H1 (cell line): ENCODE measurements around the gene SIPA1L3. TPM values are rescaled to one million over a fixed set of nuclear protein-coding genes. Genes with fewer than 3 reads are reported as not detected.

Experiments
- CTCF ChIA-PET: fragments of 300-600 bp; sonication (Branson Sonifier 250); formaldehyde crosslinking; loops from one replicate; lab custom pipeline; 2021; ENCODE audit not compliant: partially characterized antibody; lab: Charles Lee
- POLR2A ChIA-PET: fragments of 300-600 bp; sonication (Branson Sonifier 250); formaldehyde crosslinking; loops from one replicate; lab custom pipeline; 2021; ENCODE audit warnings: inconsistent platforms; ENCODE audit not compliant: partially characterized antibody; lab: Charles Lee
- DNase-seq, 2 experiments: peaks; one replicate each; pipeline versions ENCODE4 v3.0.0 to v3.0.0-alpha.2; 2010 to 2022; ENCODE audit warnings: low spot score in 2 of 2, low read depth in 1 of 2, mixed read lengths in 1 of 2
- FAIRE-seq: peaks from 2 replicates; lab custom pipeline; 2011; peaks lifted over from hg19 to GRCh38; lab: Jason Lieb, UNC
- H2AFZ ChIP-seq: 2 replicates; pipeline ENCODE4 v1.8.1; 2012; ENCODE audit warnings: low read length, inconsistent platforms
- H2AK5ac ChIP-seq: 2 replicates; pipeline ENCODE4 v1.6.1; 2013; ENCODE audit warnings: low read depth, low read length
- H2BK120ac ChIP-seq: replicated peaks from 2 replicates; pipeline ENCODE3; 2013; ENCODE audit warnings: low read depth, low read length, inconsistent platforms
- H2BK12ac ChIP-seq: 2 replicates; pipeline ENCODE4 v1.6.1; 2013; ENCODE audit warnings: low read depth, low read length
- H2BK15ac ChIP-seq: 2 replicates; pipeline ENCODE4 v1.6.1; 2013; ENCODE audit warnings: low read length
- H2BK20ac ChIP-seq: 2 replicates; pipeline ENCODE4 v1.6.1; 2013; ENCODE audit warnings: low read length
- H2BK5ac ChIP-seq: 2 replicates; pipeline ENCODE4 v1.6.1; 2013; ENCODE audit warnings: low read depth, low read length
- H3K14ac ChIP-seq: 2 replicates; pipeline ENCODE4 v1.6.1; 2013; ENCODE audit warnings: inconsistent platforms; ENCODE audit not compliant: insufficient read length
- H3K18ac ChIP-seq: 2 replicates; pipeline ENCODE4 v1.6.1; 2013; ENCODE audit warnings: low read length; ENCODE audit errors: extremely low read depth
- H3K23ac ChIP-seq: 2 replicates; pipeline ENCODE4 v1.6.1; 2013; ENCODE audit warnings: inconsistent platforms; ENCODE audit not compliant: insufficient read length
- H3K23me2 ChIP-seq: 2 replicates; pipeline ENCODE4 v1.6.1; 2013; ENCODE audit warnings: low read depth, low read length
- H3K27ac ChIP-seq: 2 replicates; pipeline ENCODE4 v1.6.1; 2011; ENCODE audit warnings: low read depth, low read length, inconsistent platforms
- H3K27me3 ChIP-seq, 4 experiments: replicated peaks in 1 of 4; 1 replicate in 1 of 4; 2 replicates in 3 of 4; pipeline versions ENCODE4 v1.6.1 to v1.8.1; 2011 to 2013; ENCODE audit warnings: low read length in 3 of 4, mild to moderate bottlenecking in 3 of 4, inconsistent platforms in 2 of 4, mixed read lengths in 2 of 4, moderate library complexity in 1 of 4; ENCODE audit not compliant: control insufficient read depth in 3 of 4, insufficient read depth in 3 of 4; ENCODE audit errors: extremely low read depth in 1 of 4
- H3K36me3 ChIP-seq, 4 experiments: 2 replicates each; pipeline versions ENCODE4 v1.6.1 to v1.8.1; 2011 to 2013; ENCODE audit warnings: mild to moderate bottlenecking in 4 of 4, low read length in 3 of 4, moderate library complexity in 2 of 4, control low read depth in 1 of 4, inconsistent platforms in 1 of 4; ENCODE audit not compliant: insufficient read depth in 4 of 4, control insufficient read depth in 2 of 4
- H3K4ac ChIP-seq: replicated peaks from 2 replicates; pipeline ENCODE3; 2013; ENCODE audit warnings: low read length, low read depth, mixed read lengths, inconsistent platforms; ENCODE audit not compliant: insufficient read length
- H3K4me1 ChIP-seq, 4 experiments: replicated peaks in 1 of 4; 1 replicate in 1 of 4; 2 replicates in 3 of 4; pipeline versions ENCODE4 v1.6.1 to v1.8.1; 2011 to 2013; ENCODE audit warnings: low read length in 3 of 4, inconsistent platforms in 2 of 4, mixed read lengths in 1 of 4; ENCODE audit not compliant: insufficient read depth in 4 of 4, control insufficient read depth in 3 of 4
- H3K4me2 ChIP-seq, 2 experiments: 2 replicates each; pipeline versions ENCODE4 v1.6.1 to v1.8.1; 2011 to 2013; ENCODE audit warnings: low read depth in 2 of 2, low read length in 2 of 2, control low read depth in 1 of 2, inconsistent platforms in 1 of 2, mild to moderate bottlenecking in 1 of 2; ENCODE audit not compliant: insufficient read depth in 1 of 2
- H3K4me3 ChIP-seq, 4 experiments: fragments of 200-600, 300-600 bp in 1 of 4; sonication (generic), shearing (Covaris generic), sonication (Bioruptor Twin) in 1 of 4; 2 replicates each; pipeline versions ENCODE4 v1.5.1 to v1.8.1; 2011 to 2016; ENCODE audit warnings: low read length in 4 of 4, low read depth in 3 of 4, control low read depth in 2 of 4, inconsistent platforms in 2 of 4, mild to moderate bottlenecking in 2 of 4, mixed read lengths in 1 of 4, moderate library complexity in 1 of 4; ENCODE audit not compliant: insufficient read depth in 2 of 4; ENCODE audit errors: extremely low read depth in 1 of 4
- H3K56ac ChIP-seq: replicated peaks from 2 replicates; pipeline ENCODE3; 2013; ENCODE audit warnings: low read depth, mild to moderate bottlenecking, mixed read lengths, low read length, inconsistent platforms; ENCODE audit not compliant: insufficient read length
- H3K79me1 ChIP-seq: 2 replicates; pipeline ENCODE4 v1.6.1; 2013; ENCODE audit warnings: low read depth, low read length, control low read depth
- H3K79me2 ChIP-seq, 2 experiments: 2 replicates each; pipeline versions ENCODE4 v1.6.1 to v1.8.1; 2012 to 2013; ENCODE audit warnings: low read length in 2 of 2, mild to moderate bottlenecking in 2 of 2, inconsistent platforms in 1 of 2; ENCODE audit not compliant: insufficient read depth in 2 of 2, control insufficient read depth in 1 of 2
- H3K9ac ChIP-seq, 4 experiments: replicated peaks in 1 of 4; 1 replicate in 1 of 4; 2 replicates in 3 of 4; pipeline versions ENCODE4 v1.6.1 to v1.8.1; 2011 to 2013; ENCODE audit warnings: low read depth in 3 of 4, low read length in 3 of 4, control low read depth in 2 of 4, mild to moderate bottlenecking in 2 of 4, moderate library complexity in 2 of 4, inconsistent platforms in 1 of 4; ENCODE audit errors: extremely low read depth in 1 of 4
- H3K9me3 ChIP-seq, 2 experiments: 2 replicates each; pipeline versions ENCODE4 v1.6.1 to v1.8.1; 2012 to 2013; ENCODE audit warnings: mild to moderate bottlenecking in 2 of 2, moderate library complexity in 2 of 2, control low read depth in 1 of 2, inconsistent platforms in 1 of 2, low read depth in 1 of 2, low read length in 1 of 2, mixed read lengths in 1 of 2; ENCODE audit not compliant: insufficient read depth in 2 of 2
- H4K20me1 ChIP-seq, 2 experiments: replicated peaks in 1 of 2; 2 replicates each; pipeline versions ENCODE3 to v1.8.1; 2011 to 2013; ENCODE audit warnings: inconsistent platforms in 2 of 2, low read length in 2 of 2, mild to moderate bottlenecking in 1 of 2; ENCODE audit not compliant: insufficient read depth in 2 of 2, control insufficient read depth in 1 of 2
- H4K5ac ChIP-seq: 2 replicates; pipeline ENCODE4 v1.6.1; 2013; ENCODE audit warnings: low read length, low read depth, mixed read lengths, inconsistent platforms; ENCODE audit not compliant: insufficient read length
- H4K8ac ChIP-seq: 2 replicates; pipeline ENCODE4 v1.8.0; 2013; ENCODE audit warnings: mild to moderate bottlenecking, moderate library complexity, low read length, inconsistent platforms; ENCODE audit not compliant: insufficient read depth; ENCODE audit errors: extremely low read depth
- H4K91ac ChIP-seq: replicated peaks from 2 replicates; pipeline ENCODE3; 2013; ENCODE audit warnings: low read length, mixed read lengths, inconsistent platforms; ENCODE audit not compliant: insufficient read length
- BRCA1 ChIP-seq: IDR thresholded peaks from 2 replicates; pipeline ENCODE4 v1.6.1; 2012; ENCODE audit warnings: low read depth, low read length, improper control_type of control experiment
- RAD21 ChIP-seq, 2 experiments: IDR thresholded peaks in 1 of 2; conservative IDR thresholded peaks in 1 of 2; 2 replicates each; pipeline ENCODE4 v1.6.1; 2011; ENCODE audit warnings: low read depth in 2 of 2, low read length in 2 of 2, improper control_type of control experiment in 1 of 2, inconsistent platforms in 1 of 2, mild to moderate bottlenecking in 1 of 2, moderate library complexity in 1 of 2
- RBBP5 ChIP-seq: IDR thresholded peaks from 2 replicates; pipeline ENCODE4 v1.7.1; 2012; ENCODE audit warnings: low read depth, mild to moderate bottlenecking, inconsistent platforms, low read length, moderate library complexity, borderline replicate concordance
- SIRT6 ChIP-seq: IDR thresholded peaks from one replicate; pipeline ENCODE4 v1.7.1; 2012; ENCODE audit warnings: low read length, inconsistent platforms
- YY1 ChIP-seq: IDR thresholded peaks from 2 replicates; pipeline ENCODE4 v1.6.1; 2011; ENCODE audit warnings: low read depth, mild to moderate bottlenecking, low read length
- WGBS, 2 experiments: shearing (Covaris generic) in 1 of 2; methylation state at CpG; one replicate each; pipeline versions ENCODE4 v1.1.6 to v1.1.7; 2013 to 2015; ENCODE audit warnings: low lambda C conversion rate in 2 of 2, mixed read lengths in 2 of 2, inconsistent platforms in 1 of 2, low coverage in 1 of 2, missing lambda C conversion rate in 1 of 2; ENCODE audit not compliant: insufficient replicate concordance in 2 of 2, insufficient coverage in 1 of 2, insufficient read length in 1 of 2; ENCODE audit errors: extremely low coverage in 1 of 2, missing lambda C conversion rate in 1 of 2; 5-methylcytosine and 5-hydroxymethylcytosine counted together
- polyA plus RNA-seq, 7 experiments: library from polyadenylated mRNA; depleted of rRNA in 3 of 7; stranded (reverse) in 5 of 7; unstranded in 2 of 7; fragments of >200 nt in 5 of 7; fragments of 200-250 nt in 2 of 7; gene quantifications; 1 replicate in 5 of 7; 2 replicates in 1 of 7; 4 replicates in 1 of 7; pipeline versions ENCODE4 v1.2.1 to v1.2.3, GENCODE V29; 2011 to 2013; ENCODE audit warnings: missing spikeins in 2 of 7, mixed read lengths in 2 of 7
- total RNA-seq: library from RNA; stranded (reverse); fragmentation: NEBNext Ultra II Directional; extraction: Animal tissue kit (Norgen Biotek cat#: 25700); gene quantifications from 2 replicates; pipeline ENCODE4 v1.2.1, GENCODE V29; 2021
- TF ChIP-seq, protein P1 (sequence below): IDR thresholded peaks from 2 replicates; pipeline ENCODE4 v1.6.1; 2011; ENCODE audit warnings: low read depth, mild to moderate bottlenecking, low read length; ENCODE audit not compliant: insufficient read depth

Gene SIPA1L3
- total and polyA plus RNA-seq, 2 of the 8 experiments (the other 6 are each of a cell fraction or from before 2014, with no cell fraction given): 15.0 to 54.9 TPM

DNA sequence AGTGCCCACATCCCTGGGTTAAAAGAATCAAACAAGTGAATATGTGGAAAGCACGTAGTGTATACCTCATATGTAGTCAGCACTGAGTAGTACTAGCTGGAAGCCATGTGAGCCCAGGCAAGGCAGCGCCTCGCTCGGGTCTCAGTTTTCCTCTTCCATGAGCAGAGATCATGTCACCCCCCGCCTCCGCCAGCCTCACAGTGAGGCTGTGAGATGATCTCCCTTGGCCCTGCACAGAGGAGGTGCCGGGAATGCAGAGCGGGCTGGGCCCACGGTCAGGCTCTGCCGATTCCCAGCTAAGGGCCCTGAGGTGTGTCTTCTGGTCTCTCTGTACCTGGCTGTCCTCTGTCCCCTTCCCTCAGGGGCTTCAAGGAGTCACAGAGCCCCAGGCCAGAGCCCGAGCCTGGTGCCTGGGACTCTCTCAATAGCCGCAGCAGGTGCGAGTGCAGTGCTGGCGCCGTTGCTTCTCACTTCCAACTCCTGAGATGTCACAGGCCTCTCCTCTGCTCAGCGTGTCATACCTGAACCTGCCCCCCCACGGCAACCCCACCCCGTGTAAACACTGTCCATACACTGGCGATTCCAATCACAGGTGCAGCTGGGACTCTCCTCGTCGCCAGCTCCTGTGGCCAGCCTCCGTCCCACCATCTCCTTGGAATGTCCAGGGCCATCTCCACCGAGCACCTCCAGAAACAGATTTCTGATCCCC, 290.1 kb downstream of the SIPA1L3 start:
- Histone ChIP-seq H3K79me2 (no peaks in the 10 kb centered on the region), H3K36me3 (peaks cover 0 to 10% (median 2%) of the 10 kb centered on the region in 4 experiments; a peak in 5 of 8 replicates), H3K23me2 (no peaks in the 10 kb centered on the region; the same call in 1 of the 2 replicates), H3K56ac (no peak overlapping the region), H4K91ac (no peak overlapping the region), H3K79me1 (peaks cover 4% of the 10 kb centered on the region; the same call in 1 of the 2 replicates), H3K14ac (no peak overlapping the region), H3K27ac (no peak overlapping the region), H2AK5ac (no peak overlapping the region), H3K4me2 (no peak overlapping the region), H2BK120ac (no peak overlapping the region), H2AFZ (no peak overlapping the region), H4K5ac (no peak overlapping the region), H3K9ac (no peak overlapping the region), H2BK5ac (no peak overlapping the region), H3K9me3 (no peaks in the 10 kb centered on the region), H3K27me3 (no peaks in the 10 kb centered on the region), H2BK12ac (no peak overlapping the region), H3K4ac (no peak overlapping the region), H3K23ac (no peak overlapping the region), H4K8ac (peak overlapping the region; percentile 5; the same call in 1 of the 2 replicates), H2BK20ac (no peak overlapping the region), H3K4me3 (no peak overlapping the region), H2BK15ac (no peak overlapping the region), H4K20me1 (peaks cover 0 to 4% of the 10 kb centered on the region in 2 experiments), H3K18ac (no peak overlapping the region), H3K4me1 (no peaks in the 10 kb centered on the region)
- no peak for FAIRE-seq
- 97% methylated on average over 23 of the region's 23 CpGs; no CpG with 5 or more reads in 1 of the 2 experiments for WGBS, 2 experiments
- TF ChIP-seq YY1 (no peak), BRCA1 (no peak), SIRT6 (no peak), RAD21 (IDR thresholded peaks at IDR 0.05 in 1 of 2, conservative IDR thresholded peaks at IDR 0.05 in 1 of 2; ENCODE audit: low read depth in 2 of 2, low read length in 2 of 2) (no peak), RBBP5 (no peak)
- TF ChIP-seq, protein P1, sequence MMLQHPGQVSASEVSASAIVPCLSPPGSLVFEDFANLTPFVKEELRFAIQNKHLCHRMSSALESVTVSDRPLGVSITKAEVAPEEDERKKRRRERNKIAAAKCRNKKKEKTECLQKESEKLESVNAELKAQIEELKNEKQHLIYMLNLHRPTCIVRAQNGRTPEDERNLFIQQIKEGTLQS: no peak
- ChIA-PET CTCF (interaction anchor here (0.6 to 1.2 kb wide), 2 partner anchors 15 to 292 kb away, joined by 3 read pairs; no protein-coding TSS in a partner anchor), POLR2A (interaction anchor here (0.6 kb wide), 1 partner anchor 276 kb away, joined by 3 read pairs; no protein-coding TSS in a partner anchor)
- DNase-seq: no peak
